Ammon's horn (tissue), 1 donor: ENCODE results near the gene HPSE2.
"Not testable (repeated sequence)": the region's sequence is repeated elsewhere in the genome, so short reads cannot be mapped to it uniquely, and the experiment has no call there.

Source experiments
- DNase-seq: peaks from one replicate; pipeline ENCODE4 v3.0.0-alpha.2; 2016; ENCODE audit warnings: low spot score

The HPSE2 gene

GRCh38 chr10:99005254-99005653 lies 230.4 kb downstream of the HPSE2 start:
- DNase-seq, result no peak

- no peak for DNase-seq
These were observed 230.9 kb downstream of the HPSE2 start for GRCh38 chr10:99004738-99005137.

- no peak for DNase-seq
These were observed 233.3 kb downstream of the HPSE2 start for GRCh38 chr10:99002392-99002791.

GRCh38 chr10:98997596-98997995 lies 238.1 kb downstream of the HPSE2 start:
- DNase-seq, result no peak

GRCh38 chr10:98994030-98994429 lies 241.6 kb downstream of the HPSE2 start:
- DNase-seq, result no peak

GRCh38 chr10:98983751-98984150 lies 251.9 kb downstream of the HPSE2 start:
- DNase-seq, result not testable (repeated sequence)

GRCh38 chr10:98980353-98980752 lies 255.3 kb downstream of the HPSE2 start:
- DNase-seq, result no peak

GRCh38 chr10:98971464-98971863 lies 264.2 kb downstream of the HPSE2 start:
- DNase-seq, result no peak

GRCh38 chr10:98967601-98968000 lies 268.1 kb downstream of the HPSE2 start:
- no peak for DNase-seq

- DNase-seq, result no peak
These were observed 272.0 kb downstream of the HPSE2 start for GRCh38 chr10:98963608-98964007.

- no peak for DNase-seq
These were observed 276.3 kb downstream of the HPSE2 start for GRCh38 chr10:98959379-98959778.

- DNase-seq, result no peak
These were observed 277.9 kb downstream of the HPSE2 start for GRCh38 chr10:98957801-98958200.

- no peak for DNase-seq
These were observed 278.9 kb downstream of the HPSE2 start for GRCh38 chr10:98956576-98957260.

- no peak for DNase-seq
These were observed 282.4 kb downstream of the HPSE2 start for GRCh38 chr10:98953251-98953650.

- no peak for DNase-seq
These were observed 284.2 kb downstream of the HPSE2 start for GRCh38 chr10:98951269-98952000.

- DNase-seq, result no peak
These were observed 285.5 kb downstream of the HPSE2 start for GRCh38 chr10:98950106-98950505.

- no peak for DNase-seq
These were observed 286.3 kb downstream of the HPSE2 start for GRCh38 chr10:98949306-98949705.

- DNase-seq, result no peak
These were observed 292.0 kb downstream of the HPSE2 start for GRCh38 chr10:98943681-98944080.

- no peak for DNase-seq
These were observed 305.9 kb downstream of the HPSE2 start for GRCh38 chr10:98929709-98930108.

- DNase-seq, result no peak
These were observed 310.0 kb downstream of the HPSE2 start for GRCh38 chr10:98925651-98926050.

- no peak for DNase-seq
These were observed 311.1 kb downstream of the HPSE2 start for GRCh38 chr10:98924526-98924925.

GRCh38 chr10:98921316-98921715 lies 314.3 kb downstream of the HPSE2 start:
- no peak for DNase-seq

- DNase-seq, result no peak
These were observed 314.8 kb downstream of the HPSE2 start for GRCh38 chr10:98920807-98921206.

- no peak for DNase-seq
These were observed 315.3 kb downstream of the HPSE2 start for GRCh38 chr10:98920360-98920759.
